ENCODE measurements around the gene KHSRP.
A peak's percentile ranks its signal among the peaks of the same experiment; 100 is the strongest.

Gene KHSRP, protein sequence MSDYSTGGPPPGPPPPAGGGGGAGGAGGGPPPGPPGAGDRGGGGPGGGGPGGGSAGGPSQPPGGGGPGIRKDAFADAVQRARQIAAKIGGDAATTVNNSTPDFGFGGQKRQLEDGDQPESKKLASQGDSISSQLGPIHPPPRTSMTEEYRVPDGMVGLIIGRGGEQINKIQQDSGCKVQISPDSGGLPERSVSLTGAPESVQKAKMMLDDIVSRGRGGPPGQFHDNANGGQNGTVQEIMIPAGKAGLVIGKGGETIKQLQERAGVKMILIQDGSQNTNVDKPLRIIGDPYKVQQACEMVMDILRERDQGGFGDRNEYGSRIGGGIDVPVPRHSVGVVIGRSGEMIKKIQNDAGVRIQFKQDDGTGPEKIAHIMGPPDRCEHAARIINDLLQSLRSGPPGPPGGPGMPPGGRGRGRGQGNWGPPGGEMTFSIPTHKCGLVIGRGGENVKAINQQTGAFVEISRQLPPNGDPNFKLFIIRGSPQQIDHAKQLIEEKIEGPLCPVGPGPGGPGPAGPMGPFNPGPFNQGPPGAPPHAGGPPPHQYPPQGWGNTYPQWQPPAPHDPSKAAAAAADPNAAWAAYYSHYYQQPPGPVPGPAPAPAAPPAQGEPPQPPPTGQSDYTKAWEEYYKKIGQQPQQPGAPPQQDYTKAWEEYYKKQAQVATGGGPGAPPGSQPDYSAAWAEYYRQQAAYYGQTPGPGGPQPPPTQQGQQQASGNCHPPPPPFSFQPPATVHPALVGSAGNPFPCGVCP

DNA sequence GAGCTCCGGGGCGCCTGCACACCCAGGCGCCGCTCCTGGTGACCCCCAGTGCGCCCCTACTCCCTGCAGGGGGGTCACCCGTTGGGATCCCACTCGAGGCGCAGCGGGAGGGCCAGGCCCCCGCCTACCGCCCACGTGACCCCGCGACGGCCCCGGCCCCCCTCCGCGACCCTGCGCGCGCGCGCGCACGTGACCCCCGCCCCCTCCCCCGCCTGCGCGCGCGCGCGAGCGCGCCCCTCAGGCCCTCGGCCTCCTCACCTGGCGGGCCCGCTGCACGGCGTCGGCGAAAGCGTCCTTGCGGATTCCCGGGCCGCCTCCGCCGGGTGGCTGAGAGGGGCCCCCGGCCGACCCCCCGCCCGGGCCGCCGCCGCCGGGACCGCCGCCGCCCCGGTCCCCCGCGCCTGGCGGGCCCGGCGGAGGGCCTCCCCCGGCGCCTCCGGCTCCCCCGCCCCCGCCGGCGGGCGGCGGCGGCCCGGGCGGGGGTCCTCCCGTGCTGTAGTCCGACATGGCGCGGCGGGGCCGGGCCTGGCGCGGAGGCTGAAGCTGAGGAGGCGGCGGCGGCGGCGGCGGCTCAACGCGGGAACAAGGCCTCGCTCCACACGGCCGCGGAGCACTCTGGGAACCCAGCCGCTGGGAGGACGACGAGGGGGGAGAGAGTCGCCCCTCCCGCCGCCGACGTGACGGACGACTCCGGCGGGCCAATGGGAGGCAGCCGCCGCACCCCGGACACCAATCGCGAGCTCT lies at the start of gene KHSRP:
KHSRP (minus strand) TSS at position 617 of the 744 bp plus-strand sequence; CDS start at position 507, 110 bp downstream.
- peak; percentile 28 for DNase-seq

DNA sequence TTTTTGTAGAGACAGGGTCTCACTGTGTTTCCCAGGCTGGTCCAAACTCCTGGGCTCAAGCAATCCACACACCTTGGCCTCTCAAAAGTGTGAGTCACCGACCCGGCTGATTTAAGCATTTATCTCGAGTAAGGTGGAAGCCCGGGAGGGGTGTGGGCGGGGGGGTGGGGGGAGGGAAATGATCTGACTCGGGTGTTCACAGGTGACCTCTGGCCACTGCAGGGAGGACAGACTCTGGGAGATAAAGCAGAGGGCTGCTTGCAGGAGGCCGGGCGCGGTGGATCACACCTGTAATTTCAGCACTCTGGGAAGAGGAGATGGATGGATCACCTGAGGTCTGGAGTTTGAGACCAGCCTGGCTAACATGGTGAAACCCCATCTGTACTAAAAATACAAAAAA lies 49.0 kb upstream of the KHSRP start:
- DNase-seq = peak; percentile 27

DNA sequence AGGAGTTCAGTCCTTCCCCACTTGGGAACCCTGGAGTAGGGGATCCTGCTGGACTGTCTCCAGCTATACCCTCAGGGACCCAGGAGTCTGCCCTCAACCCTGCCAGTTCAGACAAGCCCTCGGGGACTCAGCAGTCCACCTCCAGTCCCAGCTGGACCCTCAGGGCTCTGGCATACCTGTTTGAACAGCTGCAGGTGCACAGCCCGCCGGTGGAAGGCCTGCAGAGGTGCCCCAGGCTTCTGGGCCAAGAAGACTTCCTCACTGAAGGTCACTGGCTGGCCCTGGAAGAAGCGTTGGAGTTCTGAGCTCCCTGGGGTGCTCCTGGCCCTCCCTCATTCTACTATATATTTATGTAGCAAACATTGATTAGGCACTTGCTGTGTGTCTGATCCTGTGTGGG lies 48.1 kb upstream of the KHSRP start:
- peak; percentile 56 for DNase-seq

DNA sequence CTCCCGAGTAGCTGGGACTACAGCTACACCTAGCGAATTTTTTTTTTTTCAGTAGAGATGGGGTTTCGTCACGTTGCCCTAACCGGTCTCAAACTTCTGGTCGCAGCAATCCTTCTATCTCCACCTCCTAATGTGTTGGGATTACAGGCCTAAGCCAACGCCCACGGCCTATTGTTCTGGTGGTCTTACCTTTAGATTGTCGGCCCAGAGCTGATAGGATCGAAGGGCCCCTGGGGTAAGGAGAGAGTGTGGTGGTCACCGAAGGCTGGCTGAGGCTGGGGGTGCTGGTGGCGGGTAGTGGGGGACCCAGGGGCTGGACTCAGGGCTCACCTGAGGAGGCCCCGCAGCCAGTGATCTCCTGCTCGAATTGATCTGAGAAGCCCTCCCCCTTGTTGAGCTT lies 46.5 kb upstream of the KHSRP start:
- DNase-seq = no peak

DNA sequence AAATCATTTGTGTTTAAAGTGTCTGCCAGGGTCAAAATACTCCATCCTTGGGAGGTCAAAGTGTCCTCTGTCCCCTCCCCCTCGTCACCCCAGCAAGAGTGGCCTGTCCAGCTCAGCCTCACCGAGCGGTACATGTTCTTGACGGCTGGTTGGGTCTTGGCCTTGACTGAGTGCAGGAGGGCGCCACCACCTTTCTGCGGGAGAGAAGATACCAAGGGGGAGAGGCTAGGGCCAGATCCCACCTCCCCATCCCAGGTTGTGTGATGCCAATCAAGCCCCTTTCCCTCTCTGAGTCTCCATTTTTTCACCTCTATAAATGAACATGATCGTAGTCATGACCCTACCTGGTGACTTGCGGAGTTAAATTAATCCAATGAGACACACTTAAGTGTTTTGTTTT lies 45.6 kb upstream of the KHSRP start:
- DNase-seq = no peak

DNA sequence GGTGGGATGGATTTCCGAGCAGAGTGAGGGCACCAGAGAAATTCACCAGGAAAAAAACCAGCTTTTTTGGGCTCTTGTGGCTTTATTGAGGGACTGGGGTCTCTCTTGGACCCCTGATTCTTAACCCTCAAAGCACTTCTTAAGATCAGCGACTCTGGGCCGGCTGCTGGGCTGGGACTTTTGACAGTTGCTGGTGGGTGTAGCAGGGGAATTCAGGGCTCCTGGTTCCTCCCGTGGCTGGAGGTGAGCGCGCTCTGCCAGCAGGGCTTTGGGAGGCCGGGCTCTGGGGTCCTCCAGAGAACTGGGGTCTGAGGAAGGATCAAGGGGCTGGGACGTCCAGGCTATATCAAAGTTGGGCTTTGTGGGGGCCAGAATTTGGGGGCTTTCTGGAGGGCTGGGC lies 42.8 kb upstream of the KHSRP start:
- DNase-seq = no peak

DNA sequence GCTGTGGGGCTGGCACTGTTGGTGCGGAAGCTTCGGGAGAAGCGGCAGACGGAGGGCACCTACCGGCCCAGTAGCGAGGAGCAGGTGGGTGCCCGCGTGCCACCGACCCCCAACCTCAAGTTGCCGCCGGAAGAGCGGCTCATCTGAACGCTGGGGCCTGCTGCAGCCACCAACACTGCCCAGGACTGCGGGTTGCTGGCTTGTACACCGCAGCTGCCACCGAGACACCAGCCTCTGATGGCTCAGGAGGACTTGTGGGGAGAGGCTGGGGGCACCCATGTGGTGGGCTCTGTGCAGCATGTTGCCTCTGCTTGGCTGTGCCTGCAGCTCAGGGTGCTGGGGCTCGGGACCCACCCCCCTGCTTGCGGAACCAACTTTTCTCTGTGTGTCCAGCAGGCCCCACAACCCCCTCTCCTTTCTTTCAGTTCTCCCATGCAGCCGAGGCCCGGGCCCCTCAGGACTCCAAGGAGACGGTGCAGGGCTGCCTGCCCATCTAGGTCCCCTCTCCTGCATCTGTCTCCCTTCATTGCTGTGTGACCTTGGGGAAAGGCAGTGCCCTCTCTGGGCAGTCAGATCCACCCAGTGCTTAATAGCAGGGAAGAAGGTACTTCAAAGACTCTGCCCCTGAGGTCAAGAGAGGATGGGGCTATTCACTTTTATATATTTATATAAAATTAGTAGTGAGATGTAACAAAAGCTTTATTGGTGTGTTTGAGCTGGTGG lies 42.1 kb upstream of the KHSRP start:
- no peak for DNase-seq

DNA sequence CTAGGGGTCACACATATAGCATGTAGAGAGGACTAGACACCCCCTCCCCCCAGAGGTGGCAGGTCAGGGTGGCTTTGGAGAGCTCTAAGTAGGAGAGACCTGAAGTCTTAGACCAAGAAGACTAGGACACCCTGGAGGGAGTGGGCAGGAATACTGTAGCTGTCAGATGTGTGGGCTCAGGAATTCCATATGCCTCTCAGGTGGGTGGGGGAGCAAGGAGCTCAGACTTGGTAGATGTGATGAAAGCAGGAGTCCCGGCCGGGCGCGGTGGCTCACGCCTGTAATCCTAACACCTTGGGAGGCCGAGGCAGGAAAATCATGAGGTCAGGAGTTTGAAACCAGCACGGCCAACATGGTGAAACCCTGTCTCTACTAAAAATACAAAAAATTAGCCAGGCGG lies 41.1 kb upstream of the KHSRP start:
- DNase-seq = no peak

DNA sequence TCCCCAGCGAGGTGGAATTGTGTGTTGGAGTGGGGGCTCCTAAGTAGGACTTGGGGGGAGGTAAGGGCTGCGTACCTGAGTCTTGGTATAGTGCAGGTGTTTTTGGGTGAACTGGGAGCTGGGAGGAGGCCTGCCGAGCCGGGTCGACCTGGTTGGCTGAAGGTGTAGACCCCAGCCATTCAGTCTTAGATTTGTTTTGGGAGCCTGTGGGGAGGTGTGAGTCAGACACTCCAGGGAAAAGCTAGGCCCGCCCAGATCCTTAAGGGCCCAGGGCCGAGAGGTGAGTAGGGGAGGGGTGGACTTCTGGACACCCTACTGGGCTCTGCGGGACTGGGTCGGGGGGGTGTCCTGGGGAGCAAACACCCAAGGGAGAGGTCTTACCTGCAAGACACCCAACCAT lies 40.4 kb upstream of the KHSRP start:
- no peak for DNase-seq

DNA sequence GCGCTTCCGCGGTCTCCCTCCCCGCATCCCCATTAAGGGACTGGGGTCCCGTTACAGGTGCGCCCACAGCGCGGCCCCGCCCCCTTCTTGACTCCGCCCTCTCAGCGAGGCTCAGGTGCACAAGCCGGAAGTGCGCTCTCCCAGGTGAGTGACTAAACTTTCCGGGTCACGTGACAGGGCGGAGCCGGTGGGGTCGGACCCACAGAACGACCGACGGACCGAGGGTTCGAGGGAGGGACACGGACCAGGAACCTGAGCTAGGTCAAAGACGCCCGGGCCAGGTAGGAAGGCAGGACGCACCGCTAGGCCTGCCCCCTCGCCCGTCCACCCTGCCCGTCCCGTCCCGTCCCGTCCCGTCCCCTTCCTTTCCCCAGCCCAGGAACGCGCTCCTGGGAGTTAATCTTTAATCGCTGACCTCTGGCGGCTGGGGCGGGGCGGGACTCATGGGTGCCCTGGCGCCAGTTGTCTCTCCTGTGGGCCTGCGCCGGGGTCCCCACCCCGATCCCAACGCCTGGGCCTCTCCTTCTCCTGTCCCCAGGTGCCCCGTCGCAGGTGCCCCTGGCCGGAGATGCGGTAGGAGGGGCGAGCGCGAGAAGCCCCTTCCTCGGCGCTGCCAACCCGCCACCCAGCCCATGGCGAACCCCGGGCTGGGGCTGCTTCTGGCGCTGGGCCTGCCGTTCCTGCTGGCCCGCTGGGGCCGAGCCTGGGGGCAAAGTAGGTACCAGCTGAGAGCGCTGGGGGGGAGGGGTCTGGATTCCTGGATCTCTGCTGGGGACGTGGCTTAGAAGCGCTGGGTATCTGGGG lies 39.7 kb upstream of the KHSRP start, which contains the start of gene CRB3:
CRB3 (plus strand) TSS at position 202 of the 804 bp plus-strand sequence; CDS start at position 633, 431 bp downstream.
- peak; percentile 95 for DNase-seq

DNA sequence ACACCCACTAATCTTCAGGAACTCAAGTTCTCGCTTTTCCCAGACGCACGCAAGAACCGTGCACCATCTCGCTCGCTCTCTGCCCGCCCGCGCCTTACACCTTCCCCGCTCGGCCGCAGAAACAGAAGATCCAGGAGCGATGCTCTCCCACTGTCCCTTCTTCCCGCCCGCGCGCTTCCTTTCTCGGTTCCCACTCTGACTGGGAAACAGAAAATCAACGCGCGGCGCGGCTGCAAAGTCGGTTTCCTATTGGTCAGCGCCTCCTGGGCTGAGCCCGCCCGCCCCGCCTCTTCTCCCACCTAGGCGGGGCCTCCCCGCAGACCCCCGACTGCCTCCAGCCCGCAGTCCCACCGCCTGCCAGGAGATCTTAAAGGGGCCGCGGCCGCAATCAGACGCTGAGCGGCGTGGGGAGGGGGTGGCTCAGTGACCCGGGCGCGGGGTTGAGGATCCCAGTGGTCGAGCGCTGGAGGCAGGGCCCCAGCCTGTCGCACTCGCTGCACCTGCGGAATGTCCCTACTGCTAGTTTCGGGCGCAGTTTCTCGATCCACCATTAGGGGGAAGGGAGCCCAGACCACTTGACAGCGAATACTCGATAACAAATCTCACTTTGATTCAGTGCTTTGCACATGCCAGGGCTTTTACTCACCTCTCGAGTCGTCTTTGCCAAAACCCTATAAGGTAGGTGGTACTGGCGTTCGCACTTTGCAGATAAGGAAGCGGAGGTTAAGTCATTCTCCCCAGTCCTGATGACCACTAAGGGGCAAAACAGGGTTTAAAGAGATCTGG lies 35.7 kb upstream of the KHSRP start:
- DNase-seq = peak; percentile 98

DNA sequence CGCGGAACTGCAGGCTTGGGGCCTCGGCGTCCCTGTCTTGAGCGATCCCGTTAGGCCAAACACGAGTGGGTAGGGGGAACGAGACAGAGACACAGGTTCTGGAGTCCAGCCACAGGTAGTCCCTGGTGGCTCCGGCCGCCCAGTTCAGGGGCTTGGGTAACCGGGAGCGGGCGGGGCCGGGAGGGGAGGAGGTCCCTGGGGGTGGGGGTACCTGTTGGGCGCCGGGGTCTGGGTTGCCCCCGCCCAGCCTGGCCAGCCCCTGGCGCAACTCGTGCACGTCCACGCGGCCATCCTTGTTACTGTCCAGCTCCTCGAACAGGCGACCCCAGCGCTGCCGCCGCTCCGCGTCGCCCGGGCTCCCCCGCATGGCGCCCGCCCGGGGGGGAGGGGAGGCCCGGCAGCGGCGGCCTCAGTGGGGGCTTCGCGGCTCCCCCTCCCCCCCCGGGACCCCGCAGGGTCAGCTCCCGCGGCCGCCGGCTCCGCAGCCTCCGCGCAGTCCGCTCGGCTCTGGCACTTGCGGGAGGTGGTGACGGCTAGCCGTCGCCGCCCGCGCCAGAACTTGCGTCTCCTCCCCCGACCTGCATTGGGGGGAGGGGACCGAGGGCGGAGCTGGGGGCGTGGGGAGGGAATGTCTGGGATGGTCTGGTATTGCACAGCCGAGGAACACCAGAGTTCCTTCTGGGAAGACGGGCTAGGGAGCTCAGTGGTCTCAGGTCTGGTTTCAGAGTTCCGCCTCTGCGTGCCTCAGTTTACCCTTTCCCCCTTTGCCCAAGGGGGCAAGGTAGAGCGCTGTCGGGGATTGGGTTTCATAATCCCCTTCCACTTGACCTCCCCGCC lies 34.9 kb upstream of the KHSRP start, which contains the start of gene SLC25A23:
SLC25A23 (minus strand) TSS at position 531 of the 837 bp plus-strand sequence; CDS start at position 367, 164 bp downstream.
- peak; percentile 85 for DNase-seq

DNA sequence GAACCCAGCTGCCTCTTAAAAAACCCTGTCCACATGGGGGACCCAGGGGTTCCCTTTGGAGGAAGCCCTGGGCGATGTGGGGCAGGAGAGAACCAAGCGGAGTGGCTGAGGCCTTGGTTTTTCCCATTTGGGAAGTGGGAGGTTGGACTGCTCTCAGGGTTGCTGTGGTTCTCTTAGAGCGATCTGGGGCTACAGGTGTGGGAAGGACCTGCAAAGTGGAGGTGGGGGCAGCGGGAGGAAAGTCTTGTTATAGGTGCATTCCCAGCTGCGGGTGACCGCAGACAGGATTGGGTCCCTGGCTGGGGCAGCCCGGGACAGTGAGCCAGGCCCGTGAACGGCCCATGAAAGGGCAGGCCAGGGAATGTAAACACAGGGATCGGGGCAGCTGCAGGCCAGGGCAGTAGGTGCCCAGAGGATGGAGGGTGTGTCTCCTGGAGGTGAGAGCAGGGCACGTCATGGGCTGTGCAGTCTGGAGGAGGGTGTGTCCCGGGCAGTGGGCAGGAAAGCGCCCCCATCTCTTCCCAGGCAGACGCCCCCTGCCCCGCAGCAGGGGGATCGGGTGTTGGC lies 34.2 kb upstream of the KHSRP start:
- DNase-seq = peak; percentile 34

DNA sequence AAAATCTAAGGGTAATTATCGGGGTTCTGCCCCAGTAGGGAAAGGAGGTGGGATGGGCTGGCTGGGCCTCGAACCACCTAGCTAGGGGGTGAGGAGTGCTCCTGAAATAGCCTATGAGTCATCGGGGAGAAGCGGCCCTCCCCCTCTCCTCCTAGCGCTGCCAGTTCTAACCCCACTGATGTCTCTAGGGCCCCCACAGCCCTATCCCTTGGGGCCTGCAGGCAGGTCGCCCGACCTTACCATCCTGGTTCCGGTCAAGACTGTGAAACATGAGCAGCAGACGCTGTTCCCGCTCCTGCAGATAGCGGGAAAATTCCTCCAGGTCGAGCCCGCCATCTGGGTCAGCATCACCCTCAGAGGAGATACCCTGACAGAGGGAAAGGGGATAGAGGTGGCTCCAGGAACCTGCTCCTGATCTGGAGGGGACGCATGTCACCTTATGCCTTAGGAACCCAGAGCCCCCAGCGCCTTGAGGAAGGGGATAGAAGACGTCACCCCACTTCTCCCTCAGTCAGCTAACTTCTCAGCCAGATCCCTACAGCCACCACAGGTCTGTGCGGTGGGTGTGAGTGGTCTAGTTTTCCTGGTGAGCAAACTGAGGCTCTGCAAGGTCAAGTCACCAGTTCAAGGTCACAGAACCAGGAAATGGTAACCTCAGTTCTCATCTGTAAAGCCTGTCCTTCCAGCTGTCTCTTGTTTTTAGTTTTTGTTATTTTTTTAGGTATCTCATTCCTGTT lies 33.5 kb upstream of the KHSRP start:
- no peak for DNase-seq

DNA sequence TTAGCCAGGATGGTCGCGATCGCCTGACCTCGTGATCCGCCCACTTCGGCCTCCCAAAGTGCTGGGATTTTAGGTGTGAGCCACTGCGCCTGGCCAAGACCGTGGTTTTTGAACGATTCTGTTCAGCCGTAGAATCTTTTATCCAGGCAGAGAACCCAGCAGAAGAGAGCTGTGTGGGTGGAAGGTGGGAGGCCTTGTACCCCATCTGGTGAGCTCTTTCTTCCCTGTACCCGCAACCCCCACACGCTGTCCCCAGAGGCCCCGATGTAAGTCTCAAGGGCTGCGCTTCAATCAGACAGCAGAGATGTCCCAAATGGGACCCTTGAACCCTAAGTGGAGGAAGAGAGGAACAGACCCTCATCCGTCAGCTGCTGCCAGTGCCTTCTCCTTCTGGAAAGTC lies 31.3 kb upstream of the KHSRP start:
- no peak for DNase-seq

DNA sequence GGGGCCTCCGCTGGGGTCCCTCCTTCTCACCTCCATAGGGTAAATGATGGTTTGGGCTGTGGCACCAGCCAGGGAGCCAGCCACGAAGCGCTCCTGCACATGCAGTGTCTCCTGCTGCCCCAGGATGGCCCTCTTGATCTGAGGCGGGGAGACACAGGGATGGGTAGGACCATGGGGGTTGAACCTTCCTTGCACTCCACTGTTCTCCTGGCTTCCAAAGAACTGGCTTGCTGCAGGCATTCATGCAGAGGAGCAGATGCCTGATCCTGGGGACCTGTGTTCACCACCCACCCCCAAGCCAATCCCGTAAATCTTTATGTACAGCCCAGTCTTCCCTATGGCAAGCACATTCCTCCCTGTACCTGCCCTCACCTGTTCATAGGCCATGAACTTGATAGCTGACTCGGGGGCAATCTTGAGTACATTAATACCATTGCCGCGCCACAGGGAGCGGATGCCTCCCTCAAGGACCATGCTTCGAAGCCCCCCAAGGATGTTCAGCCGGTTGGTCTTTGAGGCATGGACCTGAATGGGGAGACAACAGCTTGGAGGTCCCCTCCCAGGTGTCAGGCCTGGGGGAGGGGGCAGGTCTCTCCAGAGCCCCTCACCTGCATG lies 29.4 kb upstream of the KHSRP start:
- DNase-seq = no peak

DNA sequence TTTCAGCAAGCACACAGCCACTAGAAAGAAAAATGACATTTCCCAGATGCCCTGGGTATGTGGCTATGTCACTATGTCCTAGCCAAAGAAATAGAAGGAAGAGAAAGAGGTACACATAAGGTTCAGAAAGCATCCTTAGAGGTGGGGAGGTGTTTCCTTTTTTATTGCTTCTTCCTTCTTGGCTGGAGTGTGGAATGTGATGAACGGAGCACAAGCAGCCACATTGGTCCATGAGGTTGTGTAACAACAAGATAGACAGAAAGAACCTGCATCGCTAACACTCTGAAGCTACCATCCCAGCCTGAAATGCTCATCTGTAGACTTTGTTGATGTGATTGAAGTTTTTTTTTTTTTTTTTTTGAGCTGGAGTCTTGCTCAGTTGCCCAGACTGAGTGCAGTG lies 28.3 kb upstream of the KHSRP start:
- DNase-seq = no peak

DNA sequence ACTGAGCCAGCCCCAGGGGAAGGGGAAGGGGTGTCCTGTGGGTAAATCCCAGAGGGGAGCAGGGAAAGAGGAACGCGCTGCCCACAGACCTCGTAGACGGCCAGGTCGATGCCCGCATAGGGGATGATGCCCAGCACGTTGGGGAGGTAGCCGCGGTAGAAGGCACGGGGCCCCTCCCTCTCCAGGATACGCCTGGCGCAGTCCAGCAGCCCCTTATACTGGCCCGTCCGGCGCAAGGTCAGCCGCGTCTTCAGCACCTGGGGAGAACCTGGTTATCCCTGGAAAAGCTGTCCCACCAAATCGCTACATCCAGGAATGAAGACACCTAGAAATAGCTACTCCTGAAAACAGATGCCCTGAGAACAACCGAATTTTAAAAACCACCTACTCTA lies 27.6 kb upstream of the KHSRP start:
- DNase-seq = no peak

All from DMS53 (cell line).